AG20443 (cell line): ENCODE data around the gene CMIP.
"Not testable (repeated sequence)": the region's sequence is repeated elsewhere in the genome, so short reads cannot be mapped to it uniquely, and the experiment has no call there.

Experiments used
- DNase-seq: peaks from one replicate; pipeline ENCODE4 v3.0.0; 2012; ENCODE audit warnings: low spot score, mixed read lengths

The CMIP gene

GRCh38 chr16:81517629-81518438 is 73.2 kb downstream of the CMIP start:
- DNase-seq, result peak; percentile 69

GRCh38 chr16:81518439-81518757 is 73.8 kb downstream of the CMIP start:
- DNase-seq, result no peak

GRCh38 chr16:81519301-81520150 is 74.9 kb downstream of the CMIP start:
- DNase-seq, result no peak

- DNase-seq, result no peak
Measured at GRCh38 chr16:81520151-81520470, 75.5 kb downstream of the CMIP start.

GRCh38 chr16:81520560-81521135 is 76.0 kb downstream of the CMIP start:
- DNase-seq, result no peak

- no peak for DNase-seq
Measured at GRCh38 chr16:81521141-81521626, 76.6 kb downstream of the CMIP start.

- no peak for DNase-seq
Measured at GRCh38 chr16:81522108-81522701, 77.6 kb downstream of the CMIP start.

GRCh38 chr16:81522851-81523250 is 78.2 kb downstream of the CMIP start:
- DNase-seq, result not testable (repeated sequence)

GRCh38 chr16:81523387-81524115 is 78.9 kb downstream of the CMIP start:
- peak; percentile 88 for DNase-seq

- DNase-seq, result no peak
Measured at GRCh38 chr16:81524382-81524781, 79.8 kb downstream of the CMIP start.

GRCh38 chr16:81524885-81525284 is 80.3 kb downstream of the CMIP start:
- not testable (repeated sequence) for DNase-seq

GRCh38 chr16:81526199-81526598 is 81.6 kb downstream of the CMIP start:
- no peak for DNase-seq

GRCh38 chr16:81526935-81527334 is 82.3 kb downstream of the CMIP start:
- peak; percentile 83 for DNase-seq

- no peak for DNase-seq
Measured at GRCh38 chr16:81527477-81528178, 83.0 kb downstream of the CMIP start.

- no peak for DNase-seq
Measured at GRCh38 chr16:81528256-81528655, 83.6 kb downstream of the CMIP start.

- DNase-seq, result no peak
Measured at GRCh38 chr16:81530296-81530721, 85.7 kb downstream of the CMIP start.

- no peak for DNase-seq
Measured at GRCh38 chr16:81530814-81531213, 86.2 kb downstream of the CMIP start.

- DNase-seq, result no peak
Measured at GRCh38 chr16:81531419-81531821, 86.8 kb downstream of the CMIP start.

GRCh38 chr16:81532491-81533174 is 88.0 kb downstream of the CMIP start:
- no peak for DNase-seq

GRCh38 chr16:81533175-81533507 is 88.5 kb downstream of the CMIP start:
- DNase-seq, result no peak
